CD4-positive, alpha-beta T cell treated with Interleukin-15 for 4 hours (primary cell): Measurements from ENCODE around the gene RAD51B.
"Not testable (repeated sequence)": the region's sequence is repeated elsewhere in the genome, so short reads cannot be mapped to it uniquely, and the experiment has no call there.

Source experiments
- DNase-seq: peaks from one replicate; pipeline ENCODE4 v3.0.0-alpha.2; 2020; ENCODE audit warnings: low spot score

Gene RAD51B

DNA sequence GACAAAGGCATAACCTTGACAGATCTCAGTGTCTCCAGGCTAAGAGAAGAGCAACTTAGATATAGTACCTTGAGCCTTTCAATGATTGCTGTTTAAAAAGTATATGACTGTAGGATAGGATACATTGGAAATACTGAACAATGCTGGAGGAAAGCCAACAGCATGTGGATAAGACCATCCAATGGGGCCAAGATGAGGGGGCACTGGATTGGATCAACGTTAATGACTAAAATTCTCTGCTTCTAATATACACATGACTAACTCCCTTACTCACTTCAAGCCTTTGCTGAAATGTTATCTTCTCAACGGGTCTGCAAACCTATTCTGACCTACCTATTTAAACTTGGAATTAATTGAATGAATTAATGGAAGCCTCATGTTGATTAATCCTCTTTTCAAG, 354.9 kb downstream of the RAD51B start:
- no peak for DNase-seq

DNA sequence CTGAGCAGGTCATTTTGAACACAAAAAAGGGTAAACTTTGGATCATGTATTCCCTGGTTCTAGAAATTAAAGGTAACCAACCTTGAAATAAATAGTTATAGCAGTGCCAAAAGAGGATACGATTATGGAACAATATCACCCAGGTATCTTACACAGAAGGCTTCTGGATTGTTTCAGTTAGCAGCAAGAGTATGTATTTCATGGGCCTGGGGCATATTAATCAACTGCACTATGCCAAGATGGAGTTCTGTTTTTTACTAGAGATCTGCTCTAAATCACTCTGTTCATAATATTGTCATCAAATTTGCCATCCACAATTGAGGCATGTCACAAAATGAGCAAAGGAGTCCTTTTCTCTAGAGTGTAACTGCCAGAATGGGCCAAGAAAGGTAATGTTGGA, 357.1 kb downstream of the RAD51B start:
- no peak for DNase-seq

DNA sequence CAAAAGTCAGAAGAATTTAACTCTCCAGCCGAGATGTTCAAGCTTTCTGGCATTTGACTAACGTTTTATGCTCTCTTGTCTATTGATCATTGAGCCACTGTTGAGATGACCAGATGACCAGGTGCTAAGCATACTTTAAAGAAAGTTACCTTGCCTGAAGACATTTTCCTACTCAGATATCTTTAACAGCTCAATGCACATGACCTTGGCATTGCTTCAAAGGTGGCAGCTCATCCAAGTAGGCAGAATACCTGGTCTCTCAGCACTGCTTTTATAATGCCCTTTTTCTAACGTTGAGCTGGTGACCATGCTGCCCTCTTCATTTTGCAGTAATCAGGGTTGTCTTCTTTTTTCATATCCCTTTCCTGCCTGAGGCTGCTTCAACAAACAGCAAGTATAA, 358.1 kb downstream of the RAD51B start:
- no peak for DNase-seq

DNA sequence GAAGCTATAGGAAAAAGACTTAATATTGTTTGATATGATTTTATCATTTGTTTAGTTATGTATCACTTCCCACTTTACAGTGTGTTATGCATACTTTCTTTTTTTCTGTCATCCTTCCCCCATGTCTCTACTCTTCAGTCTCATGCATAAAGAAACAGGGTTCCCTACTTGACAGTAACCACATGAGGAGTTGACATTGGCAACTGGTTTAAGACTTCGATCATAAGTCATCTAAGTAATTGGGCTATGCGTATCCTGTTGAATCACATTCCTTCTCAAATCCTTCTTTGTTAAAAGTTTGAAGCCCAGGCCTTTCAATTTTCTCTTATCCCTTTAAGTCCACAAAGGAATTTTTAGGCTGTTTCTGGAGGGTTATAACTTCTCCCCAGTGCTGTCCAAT, 358.7 kb downstream of the RAD51B start:
- DNase-seq: no peak

DNA sequence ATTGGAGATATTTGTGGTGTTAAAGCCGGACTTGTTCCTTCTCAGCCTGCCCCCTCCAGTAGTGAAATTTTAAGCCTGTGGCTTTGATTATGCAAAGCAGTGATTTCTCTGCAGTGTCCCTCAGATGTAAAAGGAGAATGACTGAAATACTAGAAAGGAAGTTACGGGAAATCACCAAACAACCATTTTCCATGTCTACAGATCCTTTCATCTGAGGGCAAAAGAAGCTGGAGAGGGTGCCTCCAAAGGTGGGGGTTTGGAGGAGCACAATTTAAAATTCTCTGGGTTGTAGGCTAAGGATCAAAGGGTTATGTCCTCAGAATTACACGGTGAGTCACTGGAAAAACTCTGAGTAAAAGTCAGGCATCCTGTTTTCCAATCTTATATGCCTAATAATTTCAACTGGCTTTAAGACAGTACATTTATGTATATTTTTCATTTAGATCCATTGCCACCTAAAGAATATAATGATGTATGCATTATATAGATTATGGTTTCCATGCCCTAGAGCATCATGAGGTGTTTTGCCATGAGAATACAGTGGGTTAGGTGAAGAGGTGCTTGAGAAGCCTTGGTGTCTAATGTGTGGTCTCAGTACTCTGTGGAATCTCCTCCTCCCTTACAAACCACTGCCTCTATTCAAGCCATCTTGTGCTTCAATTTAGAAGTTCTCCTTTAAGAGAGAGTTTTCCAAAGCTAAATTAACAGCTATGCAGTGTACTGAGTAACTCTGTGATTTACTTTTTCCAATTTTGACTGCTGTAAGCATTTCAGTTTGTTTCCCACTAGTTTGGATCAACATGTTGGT, 362.1 kb downstream of the RAD51B start:
- no peak for DNase-seq

DNA sequence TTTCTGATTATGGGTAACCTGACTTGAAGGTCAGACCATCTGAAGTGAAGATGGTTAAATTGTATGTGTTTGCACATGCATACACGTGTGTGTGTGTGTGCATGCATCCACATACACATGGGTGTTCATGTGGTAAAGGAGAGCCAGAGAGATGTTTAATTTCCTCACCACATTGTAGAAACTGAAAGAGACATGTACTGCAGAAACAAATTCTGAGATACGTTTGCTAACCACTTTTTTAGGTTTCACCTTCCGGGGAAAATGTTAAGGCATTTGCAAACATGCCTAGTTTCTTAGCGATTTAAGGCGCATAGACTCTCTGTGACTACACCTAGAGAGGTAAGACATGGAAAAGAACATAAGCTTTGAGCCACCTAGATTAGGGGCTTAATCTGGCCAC, 362.9 kb downstream of the RAD51B start:
- DNase-seq: peak; percentile 13

DNA sequence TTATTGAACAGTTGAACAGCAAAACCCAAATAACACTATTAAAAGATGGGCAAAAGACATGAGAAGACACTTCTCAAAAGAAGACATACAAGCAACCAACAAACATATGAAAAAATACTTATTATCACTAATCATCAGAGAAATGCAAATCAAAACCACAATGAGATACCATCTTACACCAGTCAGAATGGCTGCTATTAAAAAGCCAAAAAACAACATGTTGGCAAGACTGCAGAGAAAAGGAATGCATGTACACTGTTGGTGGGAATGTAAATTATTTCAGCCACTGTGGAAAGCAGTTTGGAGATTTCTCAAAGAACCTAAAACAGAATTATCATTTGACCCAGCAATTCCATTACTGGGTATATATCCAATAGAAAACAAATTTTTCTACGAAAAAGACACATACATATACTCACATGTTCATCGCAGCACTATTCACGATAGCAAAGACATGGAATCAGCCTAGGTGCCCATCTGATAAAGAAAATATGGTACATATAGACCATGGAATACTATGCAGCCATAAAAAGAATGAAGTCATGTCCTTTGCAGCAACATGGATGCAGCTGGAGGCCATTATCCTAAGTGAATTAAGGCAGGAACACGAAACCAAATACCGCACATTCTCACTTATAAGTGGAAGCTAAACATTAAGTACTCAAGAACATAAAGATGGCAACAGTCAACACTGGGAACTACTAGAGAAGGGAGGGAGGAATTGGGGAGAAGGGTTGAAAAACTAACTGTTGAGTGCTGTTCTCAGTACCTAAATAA, 367.1 kb downstream of the RAD51B start:
- not testable (repeated sequence) for DNase-seq

DNA sequence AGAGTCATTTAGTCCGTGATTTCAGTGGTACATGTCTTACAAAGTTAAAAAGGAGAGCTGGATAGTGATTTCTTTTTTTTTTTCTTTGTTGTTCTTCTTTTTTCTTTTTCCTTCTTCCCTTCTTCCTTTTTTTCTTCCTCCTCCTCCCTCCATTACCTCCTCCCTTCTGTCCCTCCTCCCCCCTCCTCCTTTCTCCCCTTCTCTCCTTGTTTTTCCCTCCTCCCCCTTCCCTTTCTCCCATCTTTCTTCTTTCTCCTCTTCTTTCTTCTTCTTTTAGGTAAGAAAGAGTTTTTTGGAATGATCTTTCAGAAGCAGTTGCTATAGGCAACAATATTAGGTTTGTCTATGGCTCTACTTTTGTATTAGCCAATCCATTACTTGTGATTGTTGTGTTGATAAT, 368.6 kb downstream of the RAD51B start:
- no peak for DNase-seq

DNA sequence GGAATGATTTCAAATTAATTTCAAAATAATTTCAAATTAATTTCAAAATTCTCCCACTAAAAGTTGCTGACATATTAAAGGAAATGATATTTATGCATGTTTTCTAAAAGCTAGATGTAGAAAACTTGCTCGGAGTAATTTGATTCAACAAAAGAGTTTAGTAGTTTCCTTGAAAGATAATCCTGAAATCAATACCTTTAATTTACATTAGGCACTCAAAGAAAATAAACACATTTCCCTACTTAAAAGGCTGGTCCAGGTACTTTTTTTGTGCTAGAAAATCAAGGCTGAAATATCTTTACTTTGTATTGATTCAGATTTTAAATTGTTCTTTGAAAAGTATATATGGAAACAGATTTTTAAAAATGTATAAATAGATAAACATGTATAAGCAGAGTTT, 370.5 kb downstream of the RAD51B start:
- DNase-seq: no peak

DNA sequence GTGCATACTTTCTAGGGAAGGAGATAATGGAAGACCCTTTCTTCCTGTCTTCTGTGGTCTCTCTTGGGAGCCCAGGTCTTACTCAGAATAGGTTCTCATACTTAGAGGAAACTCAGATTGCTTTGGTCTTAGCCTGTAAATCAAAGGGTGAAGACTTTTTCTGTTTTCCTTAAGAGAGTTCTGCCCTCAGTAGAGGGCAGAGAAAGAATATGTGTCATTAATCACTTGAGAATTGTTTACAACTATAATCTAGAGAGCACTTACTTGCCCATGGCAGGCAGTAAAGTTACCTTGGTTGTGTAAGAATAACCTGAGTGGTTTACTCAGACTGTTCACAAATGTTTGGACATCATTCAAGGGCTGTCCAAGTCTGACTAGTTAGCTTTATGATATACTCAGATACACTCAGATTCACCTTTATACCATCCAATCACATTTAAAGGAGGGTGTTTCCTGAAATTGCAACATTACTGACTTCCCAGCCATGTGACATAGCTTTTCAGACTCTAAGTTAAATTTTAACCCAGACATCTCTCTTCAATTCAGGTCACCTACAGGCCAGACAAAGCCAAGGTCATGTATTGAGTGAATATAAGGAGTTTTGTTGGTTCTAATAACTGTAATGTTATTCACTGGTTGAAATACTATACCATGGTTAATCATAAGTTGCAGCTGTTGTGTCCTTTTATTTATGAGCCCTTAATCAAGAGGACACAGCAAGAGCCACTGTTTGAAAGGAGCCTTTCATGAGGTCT, 372.2 kb downstream of the RAD51B start:
- no peak for DNase-seq

DNA sequence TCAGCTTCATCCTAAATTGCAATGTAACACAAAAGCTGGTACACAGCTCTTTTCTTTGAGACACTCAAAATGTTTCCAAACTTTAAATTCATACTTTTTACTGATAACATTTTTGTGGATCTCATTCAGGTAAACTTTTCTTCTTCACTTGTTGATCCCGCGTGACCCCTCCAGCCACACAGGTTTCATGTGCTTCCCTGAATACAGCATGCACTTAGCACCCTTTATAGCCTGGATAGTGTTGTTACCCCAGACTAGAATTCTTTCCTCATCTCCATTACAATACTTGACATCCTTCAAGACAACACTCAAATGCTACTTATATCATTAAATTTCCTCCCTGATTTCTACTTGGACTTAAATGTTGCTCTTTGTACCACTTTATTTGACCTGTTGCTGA, 373.4 kb downstream of the RAD51B start:
- no peak for DNase-seq

DNA sequence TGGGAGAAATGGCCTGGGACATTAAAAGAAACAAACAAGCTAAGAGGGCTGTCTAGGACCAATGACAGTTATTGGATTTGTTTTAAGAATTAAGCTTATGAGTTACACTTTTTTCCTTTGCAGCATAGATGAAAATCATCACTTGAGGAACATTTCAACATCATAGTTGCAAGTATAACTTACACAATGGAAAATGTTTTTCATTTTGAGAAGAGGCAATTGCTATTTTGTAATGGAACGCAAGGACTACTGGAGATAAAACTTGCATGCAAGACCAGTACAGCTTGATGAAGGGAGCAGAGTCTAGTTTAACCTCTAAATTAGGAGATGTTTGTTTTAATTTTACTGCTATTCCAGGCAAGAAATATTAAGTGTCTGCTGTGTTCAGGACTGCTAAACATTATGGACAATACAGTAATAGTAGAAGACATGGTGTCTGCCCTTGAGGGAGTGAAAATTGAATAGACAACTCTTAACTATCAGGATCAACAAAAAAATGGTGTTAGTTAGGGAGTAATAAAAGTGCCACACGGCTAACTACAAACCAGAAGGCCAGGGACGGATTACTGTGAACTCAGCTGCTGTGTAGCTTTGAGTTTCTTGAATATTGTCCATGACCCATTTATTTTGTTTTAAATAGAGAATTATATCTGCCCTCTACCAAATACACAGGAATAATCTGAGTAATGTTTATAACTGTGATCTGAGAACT, 374.5 kb downstream of the RAD51B start:
- DNase-seq: no peak

DNA sequence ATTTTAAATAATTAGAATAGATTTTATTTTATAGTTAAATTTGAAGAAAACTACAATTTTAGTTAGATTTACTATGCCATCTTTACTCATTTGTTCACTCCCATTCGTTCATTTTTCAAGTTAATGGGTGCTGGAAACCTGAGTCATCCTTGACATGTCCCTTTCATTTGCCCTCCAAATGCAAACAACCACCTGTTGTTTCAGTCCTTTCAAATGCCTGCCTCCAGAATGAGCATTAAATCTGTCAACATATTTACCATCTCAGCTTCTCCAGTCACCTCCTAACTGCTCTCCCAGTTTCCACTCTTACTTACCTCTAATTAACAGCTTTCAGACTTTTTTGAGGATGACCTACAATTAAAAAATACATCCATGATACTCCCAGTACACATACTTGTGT, 375.5 kb downstream of the RAD51B start:
- DNase-seq: no peak

DNA sequence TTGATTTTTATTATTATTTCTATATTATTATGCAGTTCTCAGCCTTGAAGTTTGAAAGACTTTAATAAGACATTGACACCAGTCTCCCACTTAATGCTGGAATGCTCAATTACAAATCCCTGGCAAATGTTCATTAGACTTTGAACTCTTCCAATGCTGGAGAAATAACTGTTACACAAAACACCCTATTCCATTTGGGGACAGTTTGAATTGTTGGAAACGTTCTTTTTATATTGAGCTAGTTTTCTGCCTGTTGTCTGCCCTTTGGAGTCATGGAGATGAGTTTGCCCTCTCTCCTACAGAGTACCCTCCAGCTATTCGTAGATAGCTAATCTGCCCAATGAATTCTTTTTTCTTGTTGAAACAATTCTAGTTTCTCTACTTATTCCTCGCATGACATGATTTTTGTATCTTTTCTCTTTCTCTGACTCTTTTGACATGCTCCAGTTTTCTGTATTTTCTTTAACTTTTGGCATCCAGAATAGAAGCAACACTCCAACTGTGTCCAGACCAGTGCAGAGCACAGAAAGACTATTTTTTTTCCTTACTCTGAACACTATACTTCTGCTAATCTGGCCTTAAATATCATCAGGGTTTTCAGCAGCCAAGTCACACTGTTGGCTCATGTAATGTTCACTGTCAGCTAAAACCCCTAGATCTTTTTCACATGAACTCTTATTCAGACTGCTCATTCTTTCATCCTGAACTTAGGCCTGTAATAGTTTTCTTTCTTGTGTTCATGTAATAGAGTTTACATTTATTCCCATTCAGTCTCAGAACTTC, 379.3 kb downstream of the RAD51B start:
- DNase-seq: no peak

DNA sequence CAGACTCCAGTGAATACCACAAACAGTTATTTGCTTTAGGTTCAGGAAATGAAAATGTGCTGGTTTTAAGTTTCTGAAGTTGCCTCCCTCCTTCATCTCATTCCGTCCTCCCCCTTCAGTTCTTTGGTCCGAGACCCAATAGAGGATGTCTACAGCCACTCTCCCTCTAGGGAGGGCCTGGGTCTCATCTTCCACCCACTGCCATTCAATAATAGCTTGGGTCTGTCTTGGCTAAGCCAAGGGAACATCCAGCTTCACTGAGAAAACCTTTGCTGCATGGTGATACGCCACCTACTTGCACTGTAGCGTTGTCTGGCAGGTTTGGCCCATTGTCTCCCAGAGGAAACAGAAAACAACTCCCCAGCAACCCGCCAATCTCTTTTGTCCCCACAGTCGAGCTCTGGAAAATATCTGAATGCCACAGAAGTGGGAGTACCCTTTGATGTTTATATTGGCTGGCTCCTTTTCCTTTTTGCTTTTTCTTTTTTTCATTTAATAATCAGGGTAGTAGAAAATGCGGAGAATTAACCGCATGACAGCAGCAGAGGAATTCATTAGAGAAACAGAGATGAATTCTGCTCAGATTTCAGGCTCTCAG, 380.1 kb downstream of the RAD51B start:
- no peak for DNase-seq

DNA sequence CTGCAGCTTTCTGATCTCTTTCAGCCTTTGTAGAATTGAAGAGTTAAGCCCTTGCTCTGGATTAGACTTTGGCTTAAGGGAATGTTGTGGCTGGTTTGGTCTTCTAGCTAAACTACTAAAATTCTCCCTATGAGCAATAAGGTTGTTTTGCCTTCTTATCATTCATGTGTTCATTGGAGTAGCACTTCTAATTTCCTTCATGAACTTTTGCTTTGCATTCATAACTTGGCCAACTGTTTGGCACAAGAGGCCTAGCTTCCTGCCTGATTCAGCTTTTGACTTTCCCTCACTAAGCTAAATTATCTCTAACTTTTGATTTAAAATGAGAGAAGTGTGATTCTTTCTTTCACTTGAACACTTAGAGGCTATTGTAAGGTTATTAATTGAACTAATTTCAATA, 384.3 kb downstream of the RAD51B start:
- no peak for DNase-seq

DNA sequence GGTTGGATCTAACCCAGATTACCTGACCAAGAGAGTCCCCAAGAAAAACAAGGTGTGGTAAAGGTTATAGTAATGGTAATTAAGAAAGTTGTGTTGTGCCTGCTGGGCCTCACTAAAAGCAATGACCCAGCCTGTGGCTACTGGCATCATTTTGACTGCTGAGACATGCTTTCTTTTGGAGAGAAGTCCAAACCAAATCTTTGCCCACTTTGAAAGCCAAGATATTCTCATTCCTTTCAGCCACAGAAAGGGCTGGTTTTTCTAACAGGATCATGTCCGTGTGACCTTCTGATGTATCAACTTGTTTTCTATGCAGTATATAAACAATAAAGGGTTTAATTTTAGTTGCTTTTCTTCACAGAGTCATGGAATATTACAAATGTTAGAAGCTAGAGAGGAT, 388.6 kb downstream of the RAD51B start:
- DNase-seq: no peak

DNA sequence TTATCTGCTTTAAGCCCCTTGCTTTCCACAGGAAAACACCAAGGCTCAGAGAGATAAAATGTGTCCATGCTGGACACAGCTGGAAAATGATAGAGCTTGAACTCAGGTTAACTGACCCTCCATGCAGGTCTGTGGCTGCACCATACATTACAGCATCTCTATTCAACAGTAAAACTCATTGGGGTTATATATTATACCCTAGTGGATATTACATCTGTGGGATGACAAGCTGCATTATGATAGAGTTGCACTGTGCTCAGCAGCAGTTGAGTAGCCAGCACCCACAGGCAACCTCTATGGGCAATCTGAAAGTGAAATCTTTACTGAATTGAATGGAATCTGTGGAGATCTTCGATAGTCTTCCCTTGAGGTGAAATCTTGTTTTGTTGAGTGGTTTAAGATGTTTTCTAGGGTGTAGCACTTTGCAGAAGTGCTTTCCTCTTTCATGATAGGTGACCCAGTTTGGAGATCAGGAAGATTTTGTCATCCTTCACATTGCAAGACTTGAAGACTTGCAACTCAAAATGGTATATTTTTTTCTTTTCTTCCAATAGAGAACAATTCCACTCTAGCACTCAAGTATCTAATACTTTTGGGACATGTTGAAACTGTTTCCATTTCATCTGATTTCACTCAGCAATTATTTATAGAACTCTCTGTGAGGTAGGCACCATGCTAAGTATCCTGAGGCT, 389.2 kb downstream of the RAD51B start:
- peak; percentile 5 for DNase-seq

DNA sequence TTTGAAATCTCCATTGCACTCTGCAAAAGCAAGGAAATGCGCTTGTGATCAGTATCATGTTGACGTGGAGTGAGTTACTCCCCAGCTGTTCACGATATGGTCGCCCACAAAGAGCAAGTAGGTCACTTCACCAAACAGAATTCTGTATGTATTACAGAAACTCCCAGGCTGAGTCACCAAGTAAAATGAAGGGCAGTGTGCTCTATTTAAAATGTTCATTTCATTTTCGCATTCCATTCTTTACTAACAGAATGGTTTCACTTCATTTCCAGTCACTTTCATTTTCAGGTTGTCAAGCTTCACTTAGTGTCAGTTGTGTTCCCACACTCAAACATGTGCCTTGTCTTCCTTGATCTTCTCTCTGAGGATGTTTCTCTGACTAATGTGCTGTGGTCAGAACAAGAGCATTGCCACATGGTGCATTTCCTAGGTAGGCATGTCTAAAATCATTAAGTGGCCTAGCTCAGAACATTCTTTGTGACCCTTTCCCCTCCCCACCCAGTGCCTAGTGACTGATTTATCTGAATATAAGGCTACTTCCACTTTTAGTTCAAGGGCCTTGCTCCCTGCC, 391.2 kb downstream of the RAD51B start:
- DNase-seq: peak; percentile 68

DNA sequence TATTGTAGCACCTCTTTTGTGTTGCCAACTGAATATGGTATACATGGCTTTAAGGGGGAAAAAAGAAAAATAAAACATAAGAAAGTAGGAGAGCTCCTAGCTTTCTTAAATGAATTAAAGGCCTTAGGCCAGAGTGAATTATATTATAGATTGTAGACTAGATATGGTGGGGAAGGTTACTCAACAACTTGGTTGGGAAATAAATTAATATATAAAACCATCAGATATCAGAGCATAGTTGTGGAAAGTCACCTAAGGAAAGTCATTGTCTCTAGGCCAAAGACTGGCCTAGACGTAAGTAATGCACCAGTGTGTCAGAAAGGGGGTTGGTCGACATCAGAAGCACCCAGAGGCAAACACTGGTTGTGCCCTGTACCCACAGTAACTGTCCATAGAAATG, 391.8 kb downstream of the RAD51B start:
- DNase-seq: no peak
